ENCODE results near the gene CCDC50.

The CCDC50 gene

DNA sequence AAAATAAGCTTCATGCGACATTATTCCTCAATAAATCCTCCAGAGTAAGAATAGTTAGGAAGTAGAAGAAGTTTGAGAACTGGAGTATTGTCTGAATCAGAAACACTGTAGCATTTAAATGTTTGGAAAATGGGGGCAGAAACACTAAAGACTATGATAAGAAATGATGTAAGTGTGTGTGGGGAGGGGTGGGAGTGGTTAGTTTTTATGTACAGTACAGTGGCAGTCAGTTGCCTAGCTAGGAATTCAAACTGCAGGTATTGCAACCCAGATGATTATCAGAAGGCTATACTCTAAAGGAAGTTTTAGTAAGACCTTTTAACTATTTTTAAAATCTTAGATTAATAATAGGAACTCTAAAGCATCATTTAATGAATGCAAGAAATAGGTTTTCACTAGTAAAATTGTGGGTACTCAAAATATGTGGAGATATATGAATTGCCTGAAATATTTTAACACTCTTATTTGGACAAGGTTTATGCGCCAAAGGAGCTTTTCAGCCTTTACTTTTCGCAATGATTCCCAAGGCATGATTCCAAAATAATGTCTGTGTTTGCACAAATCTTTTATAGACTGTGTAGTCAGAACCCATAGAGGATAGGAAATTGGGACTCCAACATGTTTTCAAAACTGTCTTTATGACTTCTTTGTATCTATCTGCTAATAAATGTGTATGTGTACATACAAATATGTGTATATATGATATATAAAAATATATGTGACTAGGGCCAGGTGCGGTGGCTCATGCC lies 8.0 kb upstream of the CCDC50 start:
- TF ChIP-seq, protein P1, sequence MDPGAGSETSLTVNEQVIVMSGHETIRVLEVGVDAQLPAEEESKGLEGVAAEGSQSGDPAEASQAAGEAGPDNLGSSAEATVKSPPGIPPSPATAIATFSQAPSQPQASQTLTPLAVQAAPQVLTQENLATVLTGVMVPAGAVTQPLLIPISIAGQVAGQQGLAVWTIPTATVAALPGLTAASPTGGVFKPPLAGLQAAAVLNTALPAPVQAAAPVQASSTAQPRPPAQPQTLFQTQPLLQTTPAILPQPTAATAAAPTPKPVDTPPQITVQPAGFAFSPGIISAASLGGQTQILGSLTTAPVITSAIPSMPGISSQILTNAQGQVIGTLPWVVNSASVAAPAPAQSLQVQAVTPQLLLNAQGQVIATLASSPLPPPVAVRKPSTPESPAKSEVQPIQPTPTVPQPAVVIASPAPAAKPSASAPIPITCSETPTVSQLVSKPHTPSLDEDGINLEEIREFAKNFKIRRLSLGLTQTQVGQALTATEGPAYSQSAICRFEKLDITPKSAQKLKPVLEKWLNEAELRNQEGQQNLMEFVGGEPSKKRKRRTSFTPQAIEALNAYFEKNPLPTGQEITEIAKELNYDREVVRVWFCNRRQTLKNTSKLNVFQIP (CRISPR knock-in tag; IDR thresholded peaks at IDR 0.05; ENCODE audit: borderline replicate concordance, low read depth), result no peak
- TF ChIP-seq, protein P2, sequence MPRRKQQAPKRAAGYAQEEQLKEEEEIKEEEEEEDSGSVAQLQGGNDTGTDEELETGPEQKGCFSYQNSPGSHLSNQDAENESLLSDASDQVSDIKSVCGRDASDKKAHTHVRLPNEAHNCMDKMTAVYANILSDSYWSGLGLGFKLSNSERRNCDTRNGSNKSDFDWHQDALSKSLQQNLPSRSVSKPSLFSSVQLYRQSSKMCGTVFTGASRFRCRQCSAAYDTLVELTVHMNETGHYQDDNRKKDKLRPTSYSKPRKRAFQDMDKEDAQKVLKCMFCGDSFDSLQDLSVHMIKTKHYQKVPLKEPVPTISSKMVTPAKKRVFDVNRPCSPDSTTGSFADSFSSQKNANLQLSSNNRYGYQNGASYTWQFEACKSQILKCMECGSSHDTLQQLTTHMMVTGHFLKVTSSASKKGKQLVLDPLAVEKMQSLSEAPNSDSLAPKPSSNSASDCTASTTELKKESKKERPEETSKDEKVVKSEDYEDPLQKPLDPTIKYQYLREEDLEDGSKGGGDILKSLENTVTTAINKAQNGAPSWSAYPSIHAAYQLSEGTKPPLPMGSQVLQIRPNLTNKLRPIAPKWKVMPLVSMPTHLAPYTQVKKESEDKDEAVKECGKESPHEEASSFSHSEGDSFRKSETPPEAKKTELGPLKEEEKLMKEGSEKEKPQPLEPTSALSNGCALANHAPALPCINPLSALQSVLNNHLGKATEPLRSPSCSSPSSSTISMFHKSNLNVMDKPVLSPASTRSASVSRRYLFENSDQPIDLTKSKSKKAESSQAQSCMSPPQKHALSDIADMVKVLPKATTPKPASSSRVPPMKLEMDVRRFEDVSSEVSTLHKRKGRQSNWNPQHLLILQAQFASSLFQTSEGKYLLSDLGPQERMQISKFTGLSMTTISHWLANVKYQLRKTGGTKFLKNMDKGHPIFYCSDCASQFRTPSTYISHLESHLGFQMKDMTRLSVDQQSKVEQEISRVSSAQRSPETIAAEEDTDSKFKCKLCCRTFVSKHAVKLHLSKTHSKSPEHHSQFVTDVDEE (CRISPR knock-in tag; IDR thresholded peaks at IDR 0.05), result no peak
- TF ChIP-seq SNAI2 (CRISPR knock-in tag; IDR thresholded peaks at IDR 0.05), result no peak
- TF ChIP-seq RARB (CRISPR knock-in tag; IDR thresholded peaks at IDR 0.05), result no peak
- TF ChIP-seq, protein P3, sequence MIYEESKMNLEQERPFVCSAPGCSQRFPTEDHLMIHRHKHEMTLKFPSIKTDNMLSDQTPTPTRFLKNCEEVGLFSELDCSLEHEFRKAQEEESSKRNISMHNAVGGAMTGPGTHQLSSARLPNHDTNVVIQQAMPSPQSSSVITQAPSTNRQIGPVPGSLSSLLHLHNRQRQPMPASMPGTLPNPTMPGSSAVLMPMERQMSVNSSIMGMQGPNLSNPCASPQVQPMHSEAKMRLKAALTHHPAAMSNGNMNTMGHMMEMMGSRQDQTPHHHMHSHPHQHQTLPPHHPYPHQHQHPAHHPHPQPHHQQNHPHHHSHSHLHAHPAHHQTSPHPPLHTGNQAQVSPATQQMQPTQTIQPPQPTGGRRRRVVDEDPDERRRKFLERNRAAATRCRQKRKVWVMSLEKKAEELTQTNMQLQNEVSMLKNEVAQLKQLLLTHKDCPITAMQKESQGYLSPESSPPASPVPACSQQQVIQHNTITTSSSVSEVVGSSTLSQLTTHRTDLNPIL (CRISPR knock-in tag; IDR thresholded peaks at IDR 0.05; ENCODE audit: low read depth), result no peak
- TF ChIP-seq, protein P4, sequence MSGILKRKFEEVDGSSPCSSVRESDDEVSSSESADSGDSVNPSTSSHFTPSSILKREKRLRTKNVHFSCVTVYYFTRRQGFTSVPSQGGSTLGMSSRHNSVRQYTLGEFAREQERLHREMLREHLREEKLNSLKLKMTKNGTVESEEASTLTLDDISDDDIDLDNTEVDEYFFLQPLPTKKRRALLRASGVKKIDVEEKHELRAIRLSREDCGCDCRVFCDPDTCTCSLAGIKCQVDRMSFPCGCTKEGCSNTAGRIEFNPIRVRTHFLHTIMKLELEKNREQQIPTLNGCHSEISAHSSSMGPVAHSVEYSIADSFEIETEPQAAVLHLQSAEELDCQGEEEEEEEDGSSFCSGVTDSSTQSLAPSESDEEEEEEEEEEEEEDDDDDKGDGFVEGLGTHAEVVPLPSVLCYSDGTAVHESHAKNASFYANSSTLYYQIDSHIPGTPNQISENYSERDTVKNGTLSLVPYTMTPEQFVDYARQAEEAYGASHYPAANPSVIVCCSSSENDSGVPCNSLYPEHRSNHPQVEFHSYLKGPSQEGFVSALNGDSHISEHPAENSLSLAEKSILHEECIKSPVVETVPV (CRISPR knock-in tag; IDR thresholded peaks at IDR 0.05), result no peak
- TF ChIP-seq ZNF565 (CRISPR knock-in tag; conservative IDR thresholded peaks at IDR 0.05; ENCODE audit: low read depth), result no peak
- TF ChIP-seq PPARA (CRISPR knock-in tag; IDR thresholded peaks at IDR 0.05; ENCODE audit: borderline replicate concordance), result no peak
- TF ChIP-seq ZNF70 (CRISPR knock-in tag; IDR thresholded peaks at IDR 0.05), result no peak
- TF ChIP-seq ISL1 (CRISPR knock-in tag; IDR thresholded peaks at IDR 0.05), result no peak
- TF ChIP-seq OSR1 (CRISPR knock-in tag; IDR thresholded peaks at IDR 0.05), result no peak
- no peak for TF ChIP-seq ZFP3 (CRISPR knock-in tag; IDR thresholded peaks at IDR 0.05)
- TF ChIP-seq ARNTL (CRISPR knock-in tag; IDR thresholded peaks at IDR 0.05; ENCODE audit: borderline replicate concordance, low read depth), result no peak
- no peak for TF ChIP-seq GLIS3 (CRISPR knock-in tag; IDR thresholded peaks at IDR 0.05)
- TF ChIP-seq, protein P5, sequence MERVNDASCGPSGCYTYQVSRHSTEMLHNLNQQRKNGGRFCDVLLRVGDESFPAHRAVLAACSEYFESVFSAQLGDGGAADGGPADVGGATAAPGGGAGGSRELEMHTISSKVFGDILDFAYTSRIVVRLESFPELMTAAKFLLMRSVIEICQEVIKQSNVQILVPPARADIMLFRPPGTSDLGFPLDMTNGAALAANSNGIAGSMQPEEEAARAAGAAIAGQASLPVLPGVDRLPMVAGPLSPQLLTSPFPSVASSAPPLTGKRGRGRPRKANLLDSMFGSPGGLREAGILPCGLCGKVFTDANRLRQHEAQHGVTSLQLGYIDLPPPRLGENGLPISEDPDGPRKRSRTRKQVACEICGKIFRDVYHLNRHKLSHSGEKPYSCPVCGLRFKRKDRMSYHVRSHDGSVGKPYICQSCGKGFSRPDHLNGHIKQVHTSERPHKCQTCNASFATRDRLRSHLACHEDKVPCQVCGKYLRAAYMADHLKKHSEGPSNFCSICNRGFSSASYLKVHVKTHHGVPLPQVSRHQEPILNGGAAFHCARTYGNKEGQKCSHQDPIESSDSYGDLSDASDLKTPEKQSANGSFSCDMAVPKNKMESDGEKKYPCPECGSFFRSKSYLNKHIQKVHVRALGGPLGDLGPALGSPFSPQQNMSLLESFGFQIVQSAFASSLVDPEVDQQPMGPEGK (CRISPR knock-in tag; IDR thresholded peaks at IDR 0.05; ENCODE audit: borderline replicate concordance), result no peak
- TF ChIP-seq ZFP30 (CRISPR knock-in tag; IDR thresholded peaks at IDR 0.05), result no peak
- no peak for TF ChIP-seq TOX (CRISPR knock-in tag; IDR thresholded peaks at IDR 0.05; ENCODE audit: borderline replicate concordance)
- no peak for TF ChIP-seq ZC3H10 (CRISPR knock-in tag; IDR thresholded peaks at IDR 0.05)
- no peak for TF ChIP-seq ZNF8 (CRISPR knock-in tag; IDR thresholded peaks at IDR 0.05)
- ATAC-seq, result no peak

DNA sequence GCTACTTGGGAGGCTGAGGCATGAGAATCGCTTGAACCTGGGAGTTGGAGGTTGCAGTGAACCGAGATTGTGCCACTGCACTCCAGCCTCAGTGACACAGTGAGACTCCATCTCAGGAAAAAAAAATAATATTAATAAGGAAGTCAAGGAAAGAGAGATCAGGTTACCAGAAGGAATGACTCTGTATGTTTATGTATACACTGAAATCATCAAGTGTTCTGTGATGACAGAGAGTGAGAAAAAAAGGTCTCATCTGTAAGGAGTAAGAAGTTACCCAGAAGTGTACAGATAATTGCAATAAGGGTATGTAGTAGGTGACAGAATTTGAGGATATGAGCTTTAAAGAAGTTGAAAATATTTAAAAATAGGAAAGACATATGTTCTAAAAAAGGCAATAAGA lies 4.3 kb upstream of the CCDC50 start:
- ATAC-seq, result no peak
- TF ChIP-seq ZC3H10 (CRISPR knock-in tag; IDR thresholded peaks at IDR 0.05), result no peak
- TF ChIP-seq RARB (CRISPR knock-in tag; IDR thresholded peaks at IDR 0.05), result no peak
- TF ChIP-seq ZNF8 (CRISPR knock-in tag; IDR thresholded peaks at IDR 0.05), result no peak
- TF ChIP-seq, protein P4 (CRISPR knock-in tag; IDR thresholded peaks at IDR 0.05), result no peak
- TF ChIP-seq, protein P3 (CRISPR knock-in tag; IDR thresholded peaks at IDR 0.05; ENCODE audit: low read depth), result no peak
- TF ChIP-seq, protein P1 (CRISPR knock-in tag; IDR thresholded peaks at IDR 0.05; ENCODE audit: borderline replicate concordance, low read depth), result no peak
- TF ChIP-seq ISL1 (CRISPR knock-in tag; IDR thresholded peaks at IDR 0.05), result no peak
- TF ChIP-seq OSR1 (CRISPR knock-in tag; IDR thresholded peaks at IDR 0.05), result no peak
- TF ChIP-seq ZFP30 (CRISPR knock-in tag; IDR thresholded peaks at IDR 0.05), result no peak
- no peak for TF ChIP-seq ESRRG (CRISPR knock-in tag; IDR thresholded peaks at IDR 0.05)
- TF ChIP-seq ZFP3 (CRISPR knock-in tag; IDR thresholded peaks at IDR 0.05), result no peak
- TF ChIP-seq CSDC2 (CRISPR knock-in tag; IDR thresholded peaks at IDR 0.05), result no peak
- TF ChIP-seq ARNTL (CRISPR knock-in tag; IDR thresholded peaks at IDR 0.05; ENCODE audit: borderline replicate concordance, low read depth), result no peak
- TF ChIP-seq ZNF70 (CRISPR knock-in tag; IDR thresholded peaks at IDR 0.05), result no peak
- no peak for TF ChIP-seq GLIS3 (CRISPR knock-in tag; IDR thresholded peaks at IDR 0.05)
- TF ChIP-seq TOX (CRISPR knock-in tag; IDR thresholded peaks at IDR 0.05; ENCODE audit: borderline replicate concordance), result no peak
- no peak for TF ChIP-seq PPARA (CRISPR knock-in tag; IDR thresholded peaks at IDR 0.05; ENCODE audit: borderline replicate concordance)

All from SK-N-SH treated with all-trans-retinoic acid at 6 μM for 48 hours (cell line).